ENCODE measurements around the gene IGF1R. TPM values are rescaled to one million over a fixed set of nuclear protein-coding genes. Genes with fewer than 3 reads are reported as not detected.

The IGF1R gene
- total RNA-seq, 1 experiment from 2014 or later, result 3.8 TPM

GRCh38 chr15:98806275-98806895 is 158.0 kb downstream of the IGF1R start:
- no peak overlapping the region for H2AFZ ChIP-seq (ENCODE audit: low read length)
- no peaks in the 10 kb centered on the region for H3K27me3 ChIP-seq (ENCODE audit: low read length)
- H3K36me3 ChIP-seq (ENCODE audit: low read depth, low read length), result no peaks in the 10 kb centered on the region
- no peak overlapping the region for H3K4me2 ChIP-seq (ENCODE audit: low read length)
- H4K20me1 ChIP-seq (ENCODE audit: low read length), result no peaks in the 10 kb centered on the region
- ChIA-PET POLR2A (ENCODE audit: unreplicated experiment) (no interaction called here), CTCF (no interaction called here)
- H3K4me1 ChIP-seq (ENCODE audit: insufficient read depth, low read length), result peaks cover 21% of the 10 kb centered on the region
- no TSS peak for BruUV-seq (replicated peaks)
- no peaks in the 10 kb centered on the region; the same call in 1 of the 2 replicates for H3K79me2 ChIP-seq (ENCODE audit: low read length)
- no peak for ATAC-seq
- intact Hi-C loops (cut with micrococcal nuclease), result no loop called here
- H3K9ac ChIP-seq (ENCODE audit: low read length), result no peak overlapping the region
- no peaks in the 10 kb centered on the region for H3K9me3 ChIP-seq (ENCODE audit: low read length)
- no peak overlapping the region for H3K4me3 ChIP-seq (ENCODE audit: low read length)
- H3K9me2 ChIP-seq (replicated peaks; ENCODE audit: low read length), result no peaks in the 10 kb centered on the region
- no peak for TF ChIP-seq EZH2 (IDR thresholded peaks at IDR 0.05; ENCODE audit: low read length, unreplicated experiment)
- no peak for TF ChIP-seq CTCF (conservative IDR thresholded peaks at IDR 0.05; ENCODE audit: low read depth, low read length)
- no peak for TF ChIP-seq EZH2phosphoT487 (IDR thresholded peaks at IDR 0.05; ENCODE audit: borderline replicate concordance, low read length)
- no peak overlapping the region for H3K27ac ChIP-seq (ENCODE audit: low read length)
- no peak for DNase-seq
- H3F3A ChIP-seq (ENCODE audit: low read length, unreplicated experiment), result peaks cover 3% of the 10 kb centered on the region

GRCh38 chr15:98807262-98807661 is 158.9 kb downstream of the IGF1R start:
- ChIA-PET POLR2A (ENCODE audit: unreplicated experiment) (no interaction called here), CTCF (no interaction called here)
- no peak overlapping the region for H2AFZ ChIP-seq (ENCODE audit: low read length)
- peaks cover 3% of the 10 kb centered on the region for H3F3A ChIP-seq (ENCODE audit: low read length, unreplicated experiment)
- intact Hi-C loops (cut with micrococcal nuclease), result no loop called here
- DNase-seq (no peak), ATAC-seq (no peak)
- no peak overlapping the region for H3K9ac ChIP-seq (ENCODE audit: low read length)
- H3K36me3 ChIP-seq (ENCODE audit: low read depth, low read length), result no peaks in the 10 kb centered on the region
- BruUV-seq (replicated peaks), result no TSS peak
- H3K4me2 ChIP-seq (ENCODE audit: low read length), result no peak overlapping the region
- H3K9me2 ChIP-seq (replicated peaks; ENCODE audit: low read length), result no peaks in the 10 kb centered on the region
- no peak overlapping the region for H3K4me3 ChIP-seq (ENCODE audit: low read length)
- H4K20me1 ChIP-seq (ENCODE audit: low read length), result no peaks in the 10 kb centered on the region
- H3K27me3 ChIP-seq (ENCODE audit: low read length), result no peaks in the 10 kb centered on the region
- H3K79me2 ChIP-seq (ENCODE audit: low read length), result no peaks in the 10 kb centered on the region
- no peak overlapping the region for H3K27ac ChIP-seq (ENCODE audit: low read length)
- H3K9me3 ChIP-seq (ENCODE audit: low read length), result no peaks in the 10 kb centered on the region
- TF ChIP-seq EZH2 (IDR thresholded peaks at IDR 0.05; ENCODE audit: low read length, unreplicated experiment) (no peak), CTCF (conservative IDR thresholded peaks at IDR 0.05; ENCODE audit: low read depth, low read length) (no peak), EZH2phosphoT487 (IDR thresholded peaks at IDR 0.05; ENCODE audit: borderline replicate concordance, low read length) (no peak)
- H3K4me1 ChIP-seq (ENCODE audit: insufficient read depth, low read length), result peaks cover 20% of the 10 kb centered on the region

- Histone ChIP-seq H3K4me2 (ENCODE audit: low read length) (no peak overlapping the region), H4K20me1 (ENCODE audit: low read length) (no peaks in the 10 kb centered on the region), H3K79me2 (ENCODE audit: low read length) (no peaks in the 10 kb centered on the region), H3K27ac (ENCODE audit: low read length) (no peak overlapping the region), H3K27me3 (ENCODE audit: low read length) (no peaks in the 10 kb centered on the region), H2AFZ (ENCODE audit: low read length) (no peak overlapping the region), H3F3A (ENCODE audit: low read length, unreplicated experiment) (no peaks in the 10 kb centered on the region), H3K9me2 (replicated peaks; ENCODE audit: low read length) (no peaks in the 10 kb centered on the region), H3K36me3 (ENCODE audit: low read depth, low read length) (no peaks in the 10 kb centered on the region), H3K4me3 (ENCODE audit: low read length) (no peak overlapping the region), H3K4me1 (ENCODE audit: insufficient read depth, low read length) (peaks cover 3% of the 10 kb centered on the region), H3K9me3 (ENCODE audit: low read length) (no peaks in the 10 kb centered on the region), H3K9ac (ENCODE audit: low read length) (no peak overlapping the region)
- no TSS peak for BruUV-seq (replicated peaks)
- intact Hi-C loops (cut with micrococcal nuclease), result no loop called here
- POLR2A ChIA-PET (ENCODE audit: unreplicated experiment), result no interaction called here
- ATAC-seq, result no peak
- CTCF ChIA-PET, result no interaction called here
- DNase-seq, result no peak
- TF ChIP-seq EZH2phosphoT487 (IDR thresholded peaks at IDR 0.05; ENCODE audit: borderline replicate concordance, low read length) (no peak), CTCF (conservative IDR thresholded peaks at IDR 0.05; ENCODE audit: low read depth, low read length) (no peak), EZH2 (IDR thresholded peaks at IDR 0.05; ENCODE audit: low read length, unreplicated experiment) (no peak)
Measured at GRCh38 chr15:98809273-98809672, 160.9 kb downstream of the IGF1R start.
